HepG2 (cell line): ENCODE results near the gene FKBP1B. TPM values are rescaled to one million over a fixed set of nuclear protein-coding genes. Genes with fewer than 3 reads are reported as not detected.
A peak's percentile ranks its signal among the peaks of the same experiment; 100 is the strongest.

ENCODE experiments used
- ADNP ChIP-seq: sonication (generic); formaldehyde crosslinking; IDR thresholded peaks from 2 replicates; pipeline ENCODE4 v1.4.0; 2020; ENCODE audit warnings: missing genetic modification reagents
- FOXM1 ChIP-seq: sonication (generic); formaldehyde crosslinking; IDR thresholded peaks from 2 replicates; pipeline ENCODE4 v1.5.0; 2020; ENCODE audit warnings: missing genetic modification reagents
- GABPA ChIP-seq, 2 experiments: IDR thresholded peaks; 2 replicates each; pipeline ENCODE4 v1.6.1; 2011 to 2016; ENCODE audit warnings: low read depth in 2 of 2, low read length in 1 of 2, missing biosample characterization in 1 of 2, missing genetic modification characterization in 1 of 2
- MEIS2 ChIP-seq: sonication (generic); formaldehyde crosslinking; IDR thresholded peaks from 2 replicates; pipeline ENCODE4 v1.9.0; 2021; ENCODE audit warnings: mild to moderate bottlenecking, missing genetic modification reagents
- RXRB ChIP-seq: IDR thresholded peaks from 2 replicates; pipeline ENCODE4 v1.6.1; 2016; ENCODE audit warnings: borderline replicate concordance, missing genetic modification reagents, missing compliant biosample characterization
- SRF ChIP-seq: IDR thresholded peaks from 2 replicates; pipeline ENCODE4 v1.6.1; 2011; ENCODE audit warnings: mild to moderate bottlenecking, low read depth, low read length, moderate library complexity
- ZBTB38 ChIP-seq: sonication (generic); formaldehyde crosslinking; IDR thresholded peaks from 2 replicates; pipeline ENCODE4 v1.5.1; 2020; ENCODE audit warnings: mild to moderate bottlenecking, missing genetic modification reagents
- ZC3H13 ChIP-seq: sonication (generic); formaldehyde crosslinking; IDR thresholded peaks from 2 replicates; pipeline ENCODE4 v1.8.1; 2023; ENCODE audit warnings: mild to moderate bottlenecking, missing genetic modification reagents, moderate library complexity
- ZNF224 ChIP-seq: sonication (generic); formaldehyde crosslinking; IDR thresholded peaks from 2 replicates; pipeline ENCODE4 v1.5.0; 2020; ENCODE audit warnings: mild to moderate bottlenecking, missing genetic modification reagents
- ZNF234 ChIP-seq: sonication (generic); formaldehyde crosslinking; conservative IDR thresholded peaks from 2 replicates; pipeline ENCODE4 v1.5.1; 2020; ENCODE audit warnings: mild to moderate bottlenecking, missing genetic modification reagents
- ZNF256 ChIP-seq: sonication (generic); formaldehyde crosslinking; conservative IDR thresholded peaks from 2 replicates; pipeline ENCODE4 v1.4.0; 2020; ENCODE audit warnings: missing genetic modification reagents
- ZNF781 ChIP-seq: sonication (generic); formaldehyde crosslinking; IDR thresholded peaks from 2 replicates; pipeline ENCODE4 v1.5.1; 2020; ENCODE audit warnings: borderline replicate concordance, mild to moderate bottlenecking, missing genetic modification reagents; ENCODE audit errors: not compliant biosample characterization
- polyA plus RNA-seq, 8 experiments: library from polyadenylated mRNA; depleted of rRNA in 3 of 8; stranded (reverse) in 7 of 8; unstranded in 1 of 8; fragments of >200 nt; fragmentation: Illumina TruSeq in 4 of 8; extraction: Trizol in 4 of 8; gene quantifications; 2 replicates each; pipeline versions ENCODE4 v1.2.1 to v1.2.3, GENCODE V29; 2011 to 2016; ENCODE audit warnings: low read depth in 4 of 8, missing spikeins in 1 of 8, mixed read lengths in 1 of 8; ENCODE audit not compliant: insufficient read depth in 1 of 8
- total RNA-seq, 5 experiments: library from RNA; depleted of rRNA; stranded (reverse); fragments of >200 nt; fragmentation: Illumina TruSeq; extraction: Trizol; gene quantifications; 2 replicates each; pipeline ENCODE4 v1.2.3, GENCODE V29; 2016; ENCODE audit warnings: low read depth in 1 of 5
- TF ChIP-seq, protein P1 (sequence below): sonication (generic); formaldehyde crosslinking; IDR thresholded peaks from 2 replicates; pipeline ENCODE4 v1.5.0; 2020; ENCODE audit warnings: mild to moderate bottlenecking, missing genetic modification reagents, moderate library complexity
- TF ChIP-seq, protein P2 (sequence below), 2 experiments: sonication (generic) in 1 of 2; formaldehyde crosslinking in 1 of 2; IDR thresholded peaks; 2 replicates each; pipeline versions ENCODE4 v1.4.0 to v1.6.1; 2016 to 2020; ENCODE audit warnings: borderline replicate concordance in 1 of 2, low read depth in 1 of 2, mild to moderate bottlenecking in 1 of 2, missing genetic modification reagents in 1 of 2
- TF ChIP-seq, protein P3 (sequence below): sonication (generic); formaldehyde crosslinking; IDR thresholded peaks from 2 replicates; pipeline ENCODE4 v1.4.0; 2020; ENCODE audit warnings: mild to moderate bottlenecking, missing genetic modification reagents
- TF ChIP-seq, protein P4 (sequence below): sonication (generic); formaldehyde crosslinking; IDR thresholded peaks from 2 replicates; pipeline ENCODE4 v1.5.0; 2020; ENCODE audit warnings: missing genetic modification reagents

Gene FKBP1B
- total and polyA plus RNA-seq, 2 of the 13 experiments (the other 11 are each of a cell fraction or from before 2014, with no cell fraction given): 35.2 to 96.3 TPM

DNA sequence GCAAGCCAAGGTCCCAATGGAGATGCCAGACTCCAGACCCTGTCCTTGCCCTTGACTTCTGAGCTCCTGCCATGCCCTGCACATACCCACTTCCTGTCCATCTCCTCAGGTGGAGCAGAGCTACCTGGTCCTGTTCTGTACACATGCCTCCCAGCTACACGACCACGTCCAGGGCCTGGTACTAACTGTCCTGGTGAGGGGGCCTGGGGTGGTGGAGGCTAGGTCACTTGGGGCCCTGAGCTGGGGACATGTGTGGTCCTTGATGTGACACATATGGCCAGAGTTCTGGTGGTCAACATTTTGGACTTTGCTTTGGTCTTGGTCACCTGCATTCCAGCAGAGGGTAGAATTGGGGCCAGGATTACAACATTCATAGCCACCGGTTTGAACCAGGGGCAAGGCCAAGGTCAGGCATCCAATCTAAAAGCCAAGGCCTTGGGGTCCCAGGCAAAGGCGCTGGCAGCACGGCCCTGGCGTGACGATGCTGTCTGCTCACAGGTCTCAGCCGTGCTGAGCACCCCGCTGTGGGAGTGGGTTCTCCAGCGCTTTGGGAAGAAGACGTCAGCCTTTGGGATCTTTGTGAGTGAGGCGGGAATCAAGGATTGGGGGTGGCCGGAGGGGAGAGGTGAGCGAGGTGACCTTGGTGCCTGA, 27.1 kb upstream of the FKBP1B start (continued):
- TF ChIP-seq, protein P1, sequence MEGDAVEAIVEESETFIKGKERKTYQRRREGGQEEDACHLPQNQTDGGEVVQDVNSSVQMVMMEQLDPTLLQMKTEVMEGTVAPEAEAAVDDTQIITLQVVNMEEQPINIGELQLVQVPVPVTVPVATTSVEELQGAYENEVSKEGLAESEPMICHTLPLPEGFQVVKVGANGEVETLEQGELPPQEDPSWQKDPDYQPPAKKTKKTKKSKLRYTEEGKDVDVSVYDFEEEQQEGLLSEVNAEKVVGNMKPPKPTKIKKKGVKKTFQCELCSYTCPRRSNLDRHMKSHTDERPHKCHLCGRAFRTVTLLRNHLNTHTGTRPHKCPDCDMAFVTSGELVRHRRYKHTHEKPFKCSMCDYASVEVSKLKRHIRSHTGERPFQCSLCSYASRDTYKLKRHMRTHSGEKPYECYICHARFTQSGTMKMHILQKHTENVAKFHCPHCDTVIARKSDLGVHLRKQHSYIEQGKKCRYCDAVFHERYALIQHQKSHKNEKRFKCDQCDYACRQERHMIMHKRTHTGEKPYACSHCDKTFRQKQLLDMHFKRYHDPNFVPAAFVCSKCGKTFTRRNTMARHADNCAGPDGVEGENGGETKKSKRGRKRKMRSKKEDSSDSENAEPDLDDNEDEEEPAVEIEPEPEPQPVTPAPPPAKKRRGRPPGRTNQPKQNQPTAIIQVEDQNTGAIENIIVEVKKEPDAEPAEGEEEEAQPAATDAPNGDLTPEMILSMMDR (CRISPR knock-in tag): peak; percentile 30; the same call in 1 of the 2 replicates
- TF ChIP-seq ZNF234 (CRISPR knock-in tag) (no peak), ZC3H13 (CRISPR knock-in tag) (peak; percentile 69; the same call in 1 of the 2 replicates), GABPA (IDR thresholded peaks at IDR 0.05; ENCODE audit: low read depth, low read length) (no peak), GABPA (CRISPR knock-in tag; IDR thresholded peaks at IDR 0.05; ENCODE audit: low read depth) (no peak), ADNP (no peak), ZNF256 (CRISPR knock-in tag) (no peak; the same call in 1 of the 2 replicates), MEIS2 (peak; percentile 30; the same call in 1 of the 2 replicates), ZNF224 (CRISPR knock-in tag) (no peak), ZBTB38 (peak; percentile 47; the same call in 1 of the 2 replicates), RXRB (CRISPR knock-in tag) (peak; percentile 96), FOXM1 (no peak), ZNF781 (CRISPR knock-in tag) (no peak), SRF (no peak)
- TF ChIP-seq, protein P2, sequence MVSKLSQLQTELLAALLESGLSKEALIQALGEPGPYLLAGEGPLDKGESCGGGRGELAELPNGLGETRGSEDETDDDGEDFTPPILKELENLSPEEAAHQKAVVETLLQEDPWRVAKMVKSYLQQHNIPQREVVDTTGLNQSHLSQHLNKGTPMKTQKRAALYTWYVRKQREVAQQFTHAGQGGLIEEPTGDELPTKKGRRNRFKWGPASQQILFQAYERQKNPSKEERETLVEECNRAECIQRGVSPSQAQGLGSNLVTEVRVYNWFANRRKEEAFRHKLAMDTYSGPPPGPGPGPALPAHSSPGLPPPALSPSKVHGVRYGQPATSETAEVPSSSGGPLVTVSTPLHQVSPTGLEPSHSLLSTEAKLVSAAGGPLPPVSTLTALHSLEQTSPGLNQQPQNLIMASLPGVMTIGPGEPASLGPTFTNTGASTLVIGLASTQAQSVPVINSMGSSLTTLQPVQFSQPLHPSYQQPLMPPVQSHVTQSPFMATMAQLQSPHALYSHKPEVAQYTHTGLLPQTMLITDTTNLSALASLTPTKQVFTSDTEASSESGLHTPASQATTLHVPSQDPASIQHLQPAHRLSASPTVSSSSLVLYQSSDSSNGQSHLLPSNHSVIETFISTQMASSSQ (IDR thresholded peaks at IDR 0.05; ENCODE audit: low read depth): no peak
- TF ChIP-seq, protein P2 (CRISPR knock-in tag; IDR thresholded peaks at IDR 0.05; ENCODE audit: borderline replicate concordance): peak; percentile 63
- TF ChIP-seq, protein P3, sequence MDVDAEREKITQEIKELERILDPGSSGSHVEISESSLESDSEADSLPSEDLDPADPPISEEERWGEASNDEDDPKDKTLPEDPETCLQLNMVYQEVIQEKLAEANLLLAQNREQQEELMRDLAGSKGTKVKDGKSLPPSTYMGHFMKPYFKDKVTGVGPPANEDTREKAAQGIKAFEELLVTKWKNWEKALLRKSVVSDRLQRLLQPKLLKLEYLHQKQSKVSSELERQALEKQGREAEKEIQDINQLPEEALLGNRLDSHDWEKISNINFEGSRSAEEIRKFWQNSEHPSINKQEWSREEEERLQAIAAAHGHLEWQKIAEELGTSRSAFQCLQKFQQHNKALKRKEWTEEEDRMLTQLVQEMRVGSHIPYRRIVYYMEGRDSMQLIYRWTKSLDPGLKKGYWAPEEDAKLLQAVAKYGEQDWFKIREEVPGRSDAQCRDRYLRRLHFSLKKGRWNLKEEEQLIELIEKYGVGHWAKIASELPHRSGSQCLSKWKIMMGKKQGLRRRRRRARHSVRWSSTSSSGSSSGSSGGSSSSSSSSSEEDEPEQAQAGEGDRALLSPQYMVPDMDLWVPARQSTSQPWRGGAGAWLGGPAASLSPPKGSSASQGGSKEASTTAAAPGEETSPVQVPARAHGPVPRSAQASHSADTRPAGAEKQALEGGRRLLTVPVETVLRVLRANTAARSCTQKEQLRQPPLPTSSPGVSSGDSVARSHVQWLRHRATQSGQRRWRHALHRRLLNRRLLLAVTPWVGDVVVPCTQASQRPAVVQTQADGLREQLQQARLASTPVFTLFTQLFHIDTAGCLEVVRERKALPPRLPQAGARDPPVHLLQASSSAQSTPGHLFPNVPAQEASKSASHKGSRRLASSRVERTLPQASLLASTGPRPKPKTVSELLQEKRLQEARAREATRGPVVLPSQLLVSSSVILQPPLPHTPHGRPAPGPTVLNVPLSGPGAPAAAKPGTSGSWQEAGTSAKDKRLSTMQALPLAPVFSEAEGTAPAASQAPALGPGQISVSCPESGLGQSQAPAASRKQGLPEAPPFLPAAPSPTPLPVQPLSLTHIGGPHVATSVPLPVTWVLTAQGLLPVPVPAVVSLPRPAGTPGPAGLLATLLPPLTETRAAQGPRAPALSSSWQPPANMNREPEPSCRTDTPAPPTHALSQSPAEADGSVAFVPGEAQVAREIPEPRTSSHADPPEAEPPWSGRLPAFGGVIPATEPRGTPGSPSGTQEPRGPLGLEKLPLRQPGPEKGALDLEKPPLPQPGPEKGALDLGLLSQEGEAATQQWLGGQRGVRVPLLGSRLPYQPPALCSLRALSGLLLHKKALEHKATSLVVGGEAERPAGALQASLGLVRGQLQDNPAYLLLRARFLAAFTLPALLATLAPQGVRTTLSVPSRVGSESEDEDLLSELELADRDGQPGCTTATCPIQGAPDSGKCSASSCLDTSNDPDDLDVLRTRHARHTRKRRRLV: no peak
- TF ChIP-seq, protein P4, sequence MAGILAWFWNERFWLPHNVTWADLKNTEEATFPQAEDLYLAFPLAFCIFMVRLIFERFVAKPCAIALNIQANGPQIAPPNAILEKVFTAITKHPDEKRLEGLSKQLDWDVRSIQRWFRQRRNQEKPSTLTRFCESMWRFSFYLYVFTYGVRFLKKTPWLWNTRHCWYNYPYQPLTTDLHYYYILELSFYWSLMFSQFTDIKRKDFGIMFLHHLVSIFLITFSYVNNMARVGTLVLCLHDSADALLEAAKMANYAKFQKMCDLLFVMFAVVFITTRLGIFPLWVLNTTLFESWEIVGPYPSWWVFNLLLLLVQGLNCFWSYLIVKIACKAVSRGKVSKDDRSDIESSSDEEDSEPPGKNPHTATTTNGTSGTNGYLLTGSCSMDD: no peak
